Measurements from ENCODE around the gene TNFAIP8L2.
"Not testable (repeated sequence)": the region's sequence is repeated elsewhere in the genome, so short reads cannot be mapped to it uniquely, and the experiment has no call there.

Gene TNFAIP8L2

DNA sequence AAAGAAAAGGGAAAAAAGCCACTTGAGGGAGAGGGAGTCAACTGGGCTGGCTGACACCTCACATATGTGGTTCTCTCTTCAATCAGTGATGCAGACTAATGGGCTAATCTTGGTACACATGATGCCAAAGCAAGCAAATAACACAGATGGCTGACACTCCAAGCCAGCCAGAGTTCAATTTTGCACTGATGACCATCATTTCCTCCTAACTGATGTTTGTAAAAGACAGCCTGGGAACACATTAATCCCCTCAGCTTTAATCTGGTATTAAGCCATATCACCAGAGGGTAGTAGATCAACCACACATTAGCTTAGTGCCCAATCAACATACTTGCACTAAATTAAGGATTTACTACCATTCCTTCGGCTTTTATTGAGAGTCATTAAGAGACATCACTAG lies 30.8 kb downstream of the TNFAIP8L2 start:
- DNase-seq, result no peak

DNA sequence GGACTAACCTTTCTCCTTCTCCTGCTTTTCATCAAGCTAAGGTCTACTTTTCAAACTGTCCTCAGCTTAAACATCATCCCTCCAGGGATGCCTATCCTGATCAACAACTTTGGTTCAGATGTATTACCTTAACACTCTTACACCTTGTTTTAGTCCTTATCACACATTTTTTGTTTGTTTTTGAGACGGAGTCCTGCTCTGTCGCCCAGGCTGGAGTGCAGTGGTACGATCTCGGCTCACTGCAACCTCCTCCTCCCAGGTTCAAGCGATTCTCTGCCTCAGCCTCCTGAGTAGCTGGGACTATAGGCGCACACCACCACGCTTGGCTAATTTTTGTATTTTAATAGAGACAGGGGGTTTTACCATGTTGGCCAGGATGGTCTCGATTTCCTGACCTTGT lies 32.2 kb downstream of the TNFAIP8L2 start:
- peaks cover 15% of the 10 kb centered on the region for H3K4me1 ChIP-seq (ENCODE audit: control insufficient read depth, insufficient read depth, low read length, poor library complexity, severe bottlenecking)
- H3K27me3 ChIP-seq (replicated peaks; ENCODE audit: control insufficient read depth, insufficient read depth, low read length, poor library complexity, severe bottlenecking); DNase-seq; H3K4me3 ChIP-seq (ENCODE audit: insufficient read depth, low read depth, low read length, poor library complexity, severe bottlenecking); H3K9me3 ChIP-seq (ENCODE audit: control insufficient read depth, low read length): not testable (repeated sequence)
- H3K27ac ChIP-seq (ENCODE audit: insufficient read depth, low read length, poor library complexity, severe bottlenecking), result peak overlapping the region; percentile 89
- H3K36me3 ChIP-seq (ENCODE audit: control insufficient read depth, insufficient read depth, low read length), result peaks cover 21% of the 10 kb centered on the region

More for the DNA sequence above, 30.8 kb downstream of the TNFAIP8L2 start:
- Histone ChIP-seq H3K27me3 (replicated peaks; ENCODE audit: control insufficient read depth, insufficient read depth, low read length, poor library complexity, severe bottlenecking) (no peaks in the 10 kb centered on the region), H3K36me3 (ENCODE audit: control insufficient read depth, insufficient read depth, low read length) (peaks cover 34% of the 10 kb centered on the region), H3K4me1 (ENCODE audit: control insufficient read depth, insufficient read depth, low read length, poor library complexity, severe bottlenecking) (peaks cover 15% of the 10 kb centered on the region), H3K4me3 (ENCODE audit: insufficient read depth, low read depth, low read length, poor library complexity, severe bottlenecking) (no peak overlapping the region), H3K9me3 (ENCODE audit: control insufficient read depth, low read length) (no peaks in the 10 kb centered on the region), H3K27ac (ENCODE audit: insufficient read depth, low read length, poor library complexity, severe bottlenecking) (no peak overlapping the region)

DNA sequence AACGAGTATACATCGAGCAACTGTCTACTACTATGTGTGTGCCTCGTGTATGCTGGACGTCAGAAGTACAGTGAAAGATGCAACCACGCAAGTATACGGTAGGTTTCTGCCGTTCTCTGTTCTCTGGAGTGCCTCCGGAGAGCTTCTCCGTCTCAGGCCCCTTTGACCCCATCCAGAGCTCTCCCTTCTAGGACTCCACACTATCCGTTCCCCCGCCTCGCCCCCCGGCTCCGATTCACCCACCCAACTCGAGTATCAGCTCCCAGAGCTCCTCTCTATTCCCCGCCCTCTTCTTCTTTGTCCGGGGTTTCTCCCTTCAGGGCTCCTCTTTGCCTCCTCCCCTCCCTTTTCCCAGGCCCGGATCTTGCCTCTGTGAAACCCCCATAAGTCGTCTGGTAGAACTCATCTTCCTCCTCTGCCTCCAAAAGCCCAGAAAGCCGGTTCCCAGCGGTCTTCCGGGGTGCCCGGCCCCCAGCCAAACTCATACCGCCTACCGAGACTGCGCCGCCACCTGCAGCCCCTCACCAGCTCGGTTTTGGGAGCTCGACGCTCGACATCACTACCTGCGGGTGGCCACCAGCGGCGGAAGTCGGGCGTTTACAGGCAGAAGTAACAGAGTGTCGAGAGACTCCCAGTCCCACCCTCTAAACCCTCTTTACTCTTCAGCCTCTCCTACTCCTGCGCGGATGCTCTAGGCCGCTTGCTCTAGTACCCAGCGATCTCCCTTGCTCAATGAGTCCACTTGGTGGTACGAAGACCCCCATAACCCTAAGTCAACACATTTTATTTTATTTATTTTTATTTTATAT lies 33.4 kb downstream of the TNFAIP8L2 start, which contains the start of gene VPS72:
Gene VPS72, minus strand, starts transcription at position 561 of the 809 bp plus-strand sequence. Its CDS starts 76 bp downstream, at position 485.
- Histone ChIP-seq H3K27me3 (replicated peaks; ENCODE audit: control insufficient read depth, insufficient read depth, low read length, poor library complexity, severe bottlenecking) (no peaks in the 10 kb centered on the region), H3K27ac (ENCODE audit: insufficient read depth, low read length, poor library complexity, severe bottlenecking) (peak within 1 kb of the TSS; percentile 89), H3K4me1 (ENCODE audit: control insufficient read depth, insufficient read depth, low read length, poor library complexity, severe bottlenecking) (peaks cover 15% of the 10 kb centered on the region), H3K9me3 (ENCODE audit: control insufficient read depth, low read length) (no peaks in the 10 kb centered on the region), H3K4me3 (ENCODE audit: insufficient read depth, low read depth, low read length, poor library complexity, severe bottlenecking) (peak within 1 kb of the TSS; percentile 87), H3K36me3 (ENCODE audit: control insufficient read depth, insufficient read depth, low read length) (peaks cover 9% of the 10 kb centered on the region)
- DNase-seq, result peak; percentile 75 to 79 (median 78)

GRCh38 chr1:151192047-151192446 lies 35.6 kb downstream of the TNFAIP8L2 start:
- DNase-seq, result no peak
- no peaks in the 10 kb centered on the region for H3K9me3 ChIP-seq (ENCODE audit: control insufficient read depth, low read length)
- no peak overlapping the region for H3K4me3 ChIP-seq (ENCODE audit: insufficient read depth, low read depth, low read length, poor library complexity, severe bottlenecking)
- no peak overlapping the region for H3K27ac ChIP-seq (ENCODE audit: insufficient read depth, low read length, poor library complexity, severe bottlenecking)
- H3K27me3 ChIP-seq (replicated peaks; ENCODE audit: control insufficient read depth, insufficient read depth, low read length, poor library complexity, severe bottlenecking), result no peaks in the 10 kb centered on the region
- no peaks in the 10 kb centered on the region for H3K36me3 ChIP-seq (ENCODE audit: control insufficient read depth, insufficient read depth, low read length)
- peaks cover 15% of the 10 kb centered on the region for H3K4me1 ChIP-seq (ENCODE audit: control insufficient read depth, insufficient read depth, low read length, poor library complexity, severe bottlenecking)

DNA sequence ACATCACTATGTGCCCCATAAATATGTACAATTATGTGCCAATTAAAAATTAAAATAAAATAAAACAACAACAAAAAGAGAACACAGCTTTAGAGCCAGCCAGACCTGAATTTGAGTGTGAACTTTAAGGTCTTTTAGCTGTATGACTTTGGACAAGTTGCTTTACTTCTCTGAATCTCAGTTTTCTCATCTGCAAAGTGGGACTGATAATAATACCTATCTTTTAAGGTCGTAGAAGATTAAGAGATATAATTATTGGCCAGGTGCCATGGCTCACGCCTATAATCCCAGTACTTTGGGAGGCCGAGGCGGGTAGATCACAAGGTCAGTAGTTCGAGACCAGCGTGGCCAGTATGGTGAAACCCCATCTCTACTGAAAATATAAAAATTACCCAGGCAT lies 36.9 kb downstream of the TNFAIP8L2 start:
- DNase-seq, result no peak
- H3K9me3 ChIP-seq (ENCODE audit: control insufficient read depth, low read length), result no peaks in the 10 kb centered on the region
- no peaks in the 10 kb centered on the region for H3K36me3 ChIP-seq (ENCODE audit: control insufficient read depth, insufficient read depth, low read length)
- H3K4me3 ChIP-seq (ENCODE audit: insufficient read depth, low read depth, low read length, poor library complexity, severe bottlenecking), result no peak overlapping the region
- no peaks in the 10 kb centered on the region for H3K27me3 ChIP-seq (replicated peaks; ENCODE audit: control insufficient read depth, insufficient read depth, low read length, poor library complexity, severe bottlenecking)
- H3K4me1 ChIP-seq (ENCODE audit: control insufficient read depth, insufficient read depth, low read length, poor library complexity, severe bottlenecking), result peaks cover 22% of the 10 kb centered on the region
- no peak overlapping the region for H3K27ac ChIP-seq (ENCODE audit: insufficient read depth, low read length, poor library complexity, severe bottlenecking)

- H3K4me3 ChIP-seq (ENCODE audit: insufficient read depth, low read depth, low read length, poor library complexity, severe bottlenecking), result no peak overlapping the region
- DNase-seq, result no peak
- H3K27ac ChIP-seq (ENCODE audit: insufficient read depth, low read length, poor library complexity, severe bottlenecking), result no peak overlapping the region
- no peaks in the 10 kb centered on the region for H3K27me3 ChIP-seq (replicated peaks; ENCODE audit: control insufficient read depth, insufficient read depth, low read length, poor library complexity, severe bottlenecking)
- H3K9me3 ChIP-seq (ENCODE audit: control insufficient read depth, low read length), result no peaks in the 10 kb centered on the region
- peaks cover 19% of the 10 kb centered on the region for H3K4me1 ChIP-seq (ENCODE audit: control insufficient read depth, insufficient read depth, low read length, poor library complexity, severe bottlenecking)
- H3K36me3 ChIP-seq (ENCODE audit: control insufficient read depth, insufficient read depth, low read length), result no peaks in the 10 kb centered on the region
These were observed 37.4 kb downstream of the TNFAIP8L2 start for GRCh38 chr1:151193856-151194255.

DNA sequence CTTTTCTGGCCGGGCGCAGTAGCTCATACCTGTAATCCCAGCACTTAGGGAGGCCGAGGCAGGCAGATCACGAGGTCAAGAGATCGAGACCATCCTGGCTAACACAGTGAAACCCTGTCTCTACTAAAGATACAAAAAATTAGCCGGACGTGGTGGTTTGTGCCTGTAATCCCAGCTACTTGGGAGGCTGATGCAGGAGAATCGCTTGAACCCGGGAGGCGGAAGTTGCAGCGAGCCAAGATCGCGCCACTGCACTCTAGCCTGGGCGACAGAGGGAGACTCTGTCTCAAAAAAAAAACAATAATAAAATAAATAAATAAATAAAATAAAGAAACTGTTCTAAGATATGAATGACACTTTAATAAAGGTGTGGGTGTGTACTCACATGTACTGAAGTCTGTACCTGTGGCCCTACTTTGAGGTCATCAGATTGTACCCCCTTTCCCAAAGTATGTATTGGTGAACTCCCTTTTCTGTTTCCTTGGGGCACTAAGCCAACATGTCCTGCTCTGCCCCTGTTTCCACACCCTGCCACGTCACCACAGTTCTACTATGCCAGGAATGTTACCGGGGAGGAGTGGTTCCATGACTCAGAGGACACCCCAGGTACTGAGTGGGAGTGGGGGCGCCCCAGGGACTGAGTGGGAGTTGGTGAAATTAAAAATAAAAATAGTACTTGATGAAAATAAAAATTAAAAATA lies 38.6 kb downstream of the TNFAIP8L2 start:
- H3K4me3 ChIP-seq (ENCODE audit: insufficient read depth, low read depth, low read length, poor library complexity, severe bottlenecking); H3K36me3 ChIP-seq (ENCODE audit: control insufficient read depth, insufficient read depth, low read length); DNase-seq; H3K27ac ChIP-seq (ENCODE audit: insufficient read depth, low read length, poor library complexity, severe bottlenecking); H3K9me3 ChIP-seq (ENCODE audit: control insufficient read depth, low read length); H3K27me3 ChIP-seq (replicated peaks; ENCODE audit: control insufficient read depth, insufficient read depth, low read length, poor library complexity, severe bottlenecking): not testable (repeated sequence)
- H3K4me1 ChIP-seq (ENCODE audit: control insufficient read depth, insufficient read depth, low read length, poor library complexity, severe bottlenecking), result peaks cover 16% of the 10 kb centered on the region

DNA sequence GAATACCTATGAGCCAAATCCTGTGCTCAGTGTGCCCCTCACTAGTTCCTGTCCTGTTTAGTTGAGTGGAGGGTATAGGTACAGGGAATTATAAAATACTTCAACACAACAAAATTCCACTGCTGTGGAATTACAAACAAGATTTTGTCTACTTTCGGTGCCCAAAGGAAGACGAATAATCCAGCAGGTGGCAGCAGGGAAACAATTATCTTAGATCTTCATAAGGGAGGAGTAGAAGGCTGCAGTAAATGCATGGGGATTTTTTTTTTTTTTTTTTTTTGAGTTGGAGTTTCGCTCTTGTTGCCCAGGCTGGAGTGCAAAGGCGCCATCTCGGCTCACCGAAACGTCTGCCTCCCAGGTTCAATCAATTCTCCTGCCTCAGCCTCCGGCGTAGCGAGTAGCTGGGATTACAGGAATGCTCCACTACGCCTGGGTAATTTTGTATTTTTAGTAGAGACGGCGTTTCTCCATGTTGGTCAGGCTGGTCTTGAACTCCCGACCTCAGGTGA lies 39.9 kb downstream of the TNFAIP8L2 start:
- Histone ChIP-seq H3K9me3 (ENCODE audit: control insufficient read depth, low read length) (no peaks in the 10 kb centered on the region), H3K27ac (ENCODE audit: insufficient read depth, low read length, poor library complexity, severe bottlenecking) (no peak overlapping the region), H3K27me3 (replicated peaks; ENCODE audit: control insufficient read depth, insufficient read depth, low read length, poor library complexity, severe bottlenecking) (no peaks in the 10 kb centered on the region), H3K4me3 (ENCODE audit: insufficient read depth, low read depth, low read length, poor library complexity, severe bottlenecking) (no peak overlapping the region), H3K36me3 (ENCODE audit: control insufficient read depth, insufficient read depth, low read length) (no peaks in the 10 kb centered on the region), H3K4me1 (ENCODE audit: control insufficient read depth, insufficient read depth, low read length, poor library complexity, severe bottlenecking) (peaks cover 12% of the 10 kb centered on the region)
- DNase-seq, result peak; percentile 16 to 43 (median 31)

GRCh38 chr1:151197863-151198253 lies 41.4 kb downstream of the TNFAIP8L2 start:
- no peak for DNase-seq
- Histone ChIP-seq H3K9me3 (ENCODE audit: control insufficient read depth, low read length) (no peaks in the 10 kb centered on the region), H3K27me3 (replicated peaks; ENCODE audit: control insufficient read depth, insufficient read depth, low read length, poor library complexity, severe bottlenecking) (no peaks in the 10 kb centered on the region), H3K36me3 (ENCODE audit: control insufficient read depth, insufficient read depth, low read length) (no peaks in the 10 kb centered on the region), H3K27ac (ENCODE audit: insufficient read depth, low read length, poor library complexity, severe bottlenecking) (peak overlapping the region; percentile 83), H3K4me3 (ENCODE audit: insufficient read depth, low read depth, low read length, poor library complexity, severe bottlenecking) (peak overlapping the region; percentile 90), H3K4me1 (ENCODE audit: control insufficient read depth, insufficient read depth, low read length, poor library complexity, severe bottlenecking) (peaks cover 12% of the 10 kb centered on the region)

All from effector memory CD4-positive, alpha-beta T cell (primary cell).